Naive thymus-derived CD8-positive, alpha-beta T cell (primary cell): ENCODE data around the gene PTPRM. TPM values are rescaled to one million over a fixed set of nuclear protein-coding genes. Genes with fewer than 3 reads are reported as not detected.

Experiments used
- ATAC-seq, 2 donors: fragments of 150-1000 bp; cut with Tn5 transposase in 1 of 2; sonication (Bioruptor Pico), chemical (Tn5 transposase) in 1 of 2; 1 replicate in 1 of 2; 2 replicates in 1 of 2; pipeline ENCODE4 v1.10.0; 2021; ENCODE audit warnings: mild to moderate bottlenecking in 2 of 2, moderate library complexity in 2 of 2
- POLR2A ChIA-PET: fragments of 350-600 bp; sonication (Branson Sonifier 250); formaldehyde crosslinking; loops from one replicate; lab custom pipeline; 2021; ENCODE audit warnings: antibody characterized with exemption; lab: Charles Lee
- DNase-seq, 10 donors: peaks; one replicate each; pipeline versions ENCODE4 v3.0.0 to v3.0.0-alpha.2; 2020 to 2022
- H3K27ac Mint-ChIP-seq, 10 donors: one replicate each; pipeline ENCODE4 v1.8.0; 2020 to 2022; ENCODE audit warnings: mild to moderate bottlenecking in 10 of 10, mixed read lengths in 10 of 10, moderate library complexity in 4 of 10, inconsistent platforms in 1 of 10
- H3K27me3 Mint-ChIP-seq, 5 donors: one replicate each; pipeline ENCODE4 v1.8.0; 2021 to 2022; ENCODE audit warnings: mixed read lengths in 5 of 5
- H3K36me3 Mint-ChIP-seq, 3 donors: one replicate each; pipeline ENCODE4 v1.8.0; 2020 to 2022; ENCODE audit warnings: mixed read lengths in 3 of 3, mild to moderate bottlenecking in 2 of 3, inconsistent platforms in 1 of 3
- H3K4me1 Mint-ChIP-seq, 4 donors: one replicate each; pipeline ENCODE4 v1.8.0; 2021 to 2022; ENCODE audit warnings: mixed read lengths in 4 of 4
- H3K4me3 Mint-ChIP-seq, 10 donors: one replicate each; pipeline ENCODE4 v1.8.0; 2020 to 2022; ENCODE audit warnings: mild to moderate bottlenecking in 10 of 10, mixed read lengths in 10 of 10, moderate library complexity in 6 of 10, inconsistent platforms in 1 of 10
- H3K9me3 Mint-ChIP-seq, 9 donors: one replicate each; pipeline ENCODE4 v1.8.0; 2020 to 2022; ENCODE audit warnings: mixed read lengths in 9 of 9, mild to moderate bottlenecking in 3 of 9, inconsistent platforms in 1 of 9, moderate library complexity in 1 of 9
- polyA plus RNA-seq, 3 donors: library from polyadenylated mRNA; unstranded; fragments of 300-500 nt; fragmentation: Illumina TruSeq; gene quantifications; one replicate each; pipeline ENCODE4 v1.2.3, GENCODE V29; 2021
- total RNA-seq, 8 experiments: library from RNA in 2 of 8; stranded (reverse) in 2 of 8; gene quantifications; one replicate each; pipeline ENCODE4 v1.2.3 and lab custom pipeline; 2021 to 2026

The PTPRM gene
- total and polyA plus RNA-seq, 5 experiments from 2014 or later: 0.28 to 12.1 (median 0.52) TPM

DNA sequence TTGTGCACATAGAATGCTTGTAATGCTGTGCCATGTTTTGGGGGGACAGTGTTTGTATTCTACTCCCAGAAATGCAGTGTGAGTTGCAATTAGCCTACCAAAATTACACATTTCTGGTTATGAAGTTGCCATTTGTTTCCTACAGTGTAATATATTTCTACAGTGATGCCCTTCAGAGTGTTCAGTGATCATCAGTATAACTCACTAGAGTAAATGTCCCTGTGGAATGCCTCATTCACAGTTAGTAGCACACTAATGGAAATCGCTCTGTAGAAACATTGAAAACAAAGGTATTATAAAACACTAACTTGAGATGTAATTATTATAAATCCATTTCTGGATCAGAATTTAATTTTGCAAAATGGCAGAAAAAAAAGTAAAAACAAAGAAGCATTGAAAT, 498.7 kb downstream of the PTPRM start:
- no peaks in the 10 kb centered on the region for H3K4me1 Mint-ChIP-seq
- ATAC-seq (no peak), DNase-seq (no peak)
- POLR2A ChIA-PET: no interaction called here
- no peak overlapping the region for H3K27ac Mint-ChIP-seq
- H3K9me3 Mint-ChIP-seq: peaks cover 0 to 6% (median 0%) of the 10 kb centered on the region in 9 donors
- no peak overlapping the region for H3K4me3 Mint-ChIP-seq
- no peaks in the 10 kb centered on the region for H3K27me3 Mint-ChIP-seq
- H3K36me3 Mint-ChIP-seq: peaks cover 0 to 5% (median 0%) of the 10 kb centered on the region in 3 donors

DNA sequence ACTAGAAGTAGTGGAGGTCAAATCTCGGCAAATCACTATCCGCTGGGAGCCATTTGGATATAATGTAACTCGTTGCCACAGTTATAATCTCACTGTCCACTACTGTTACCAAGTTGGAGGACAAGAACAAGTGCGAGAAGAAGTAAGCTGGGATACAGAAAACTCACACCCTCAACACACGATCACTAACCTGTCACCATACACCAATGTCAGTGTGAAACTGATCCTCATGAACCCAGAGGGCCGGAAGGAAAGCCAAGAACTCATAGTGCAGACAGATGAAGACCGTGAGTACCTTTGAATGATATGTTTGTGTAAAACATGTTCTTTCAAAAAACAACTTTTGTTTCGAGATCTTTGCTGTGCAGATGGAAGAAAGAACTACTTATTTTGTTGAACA, 502.6 kb downstream of the PTPRM start:
- ATAC-seq: no peak
- POLR2A ChIA-PET: no interaction called here

DNA sequence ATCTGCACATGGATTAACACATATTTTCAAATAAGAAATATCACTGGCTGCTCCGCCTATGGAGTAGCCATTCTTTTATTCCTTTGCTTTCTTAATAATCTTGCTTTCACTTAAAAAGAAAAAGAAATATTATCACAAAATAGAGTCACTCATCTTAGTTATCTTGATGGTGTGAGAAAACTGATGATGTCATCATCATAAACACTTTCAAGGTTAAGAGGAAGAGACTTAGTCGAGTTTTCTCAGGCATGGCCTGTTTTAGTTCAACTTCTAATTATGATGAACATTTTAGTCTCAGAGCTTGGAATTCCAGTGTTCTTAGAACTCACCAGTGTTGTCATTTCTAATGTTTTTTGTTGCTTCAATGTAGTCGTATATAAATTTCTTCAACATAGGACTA, 506.1 kb downstream of the PTPRM start:
- no peaks in the 10 kb centered on the region for H3K36me3 Mint-ChIP-seq
- no peak for ATAC-seq
- H3K4me1 Mint-ChIP-seq: no peaks in the 10 kb centered on the region
- no peak overlapping the region for H3K27ac Mint-ChIP-seq
- H3K9me3 Mint-ChIP-seq: no peaks in the 10 kb centered on the region
- DNase-seq: no peak
- POLR2A ChIA-PET: no interaction called here
- no peak overlapping the region for H3K4me3 Mint-ChIP-seq
- no peaks in the 10 kb centered on the region for H3K27me3 Mint-ChIP-seq

More for the DNA sequence above, 502.6 kb downstream of the PTPRM start:
- Mint-ChIP-seq H3K27ac (no peak overlapping the region), H3K36me3 (no peaks in the 10 kb centered on the region), H3K27me3 (no peaks in the 10 kb centered on the region), H3K4me1 (no peaks in the 10 kb centered on the region), H3K9me3 (no peaks in the 10 kb centered on the region), H3K4me3 (no peak overlapping the region)
- no peak for DNase-seq

DNA sequence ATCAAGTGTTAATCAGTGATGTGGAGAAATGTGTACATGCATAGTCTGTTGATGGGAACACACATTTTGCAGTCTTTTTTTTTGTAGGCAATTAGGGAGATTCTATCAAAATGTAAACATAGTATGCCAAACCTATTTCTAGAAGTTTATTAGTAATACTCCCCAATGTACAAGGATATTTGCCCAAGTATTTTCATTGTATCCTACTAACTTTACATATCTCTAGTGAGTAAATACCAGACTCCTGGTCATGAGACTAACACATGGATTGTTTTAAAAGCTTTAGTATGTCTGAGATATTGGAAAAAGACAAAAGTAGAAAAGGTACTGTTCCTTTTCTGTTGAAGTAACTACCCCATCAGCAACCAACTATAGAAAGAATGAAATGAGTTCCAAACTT, 513.0 kb downstream of the PTPRM start:
- no peak for ATAC-seq

DNA sequence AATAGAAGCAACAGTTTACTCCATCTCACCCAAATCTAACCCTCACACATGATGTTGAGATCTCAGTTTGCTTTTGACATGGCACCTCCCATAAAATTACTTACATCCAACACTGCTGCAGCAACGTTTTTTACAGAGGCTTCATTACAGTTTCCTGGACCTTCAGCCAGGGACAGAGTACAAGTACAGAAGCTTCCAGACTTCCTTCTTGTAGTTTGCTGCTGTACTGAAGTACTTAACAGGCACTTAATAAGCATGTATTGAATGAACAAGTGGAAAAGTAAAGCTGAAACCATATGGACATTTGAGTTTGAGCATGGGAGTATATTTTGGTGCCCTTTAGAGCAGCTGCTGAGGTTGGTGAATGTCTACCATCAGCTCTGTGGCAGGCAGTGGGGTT, 514.2 kb downstream of the PTPRM start:
- Mint-ChIP-seq H3K4me3 (no peak overlapping the region), H3K4me1 (no peaks in the 10 kb centered on the region), H3K27ac (no peak overlapping the region), H3K27me3 (no peaks in the 10 kb centered on the region), H3K9me3 (peaks cover 0 to 26% (median 0%) of the 10 kb centered on the region in 9 donors), H3K36me3 (no peaks in the 10 kb centered on the region)
- POLR2A ChIA-PET: no interaction called here
- ATAC-seq (no peak), DNase-seq (no peak)

More for the DNA sequence above, 513.0 kb downstream of the PTPRM start:
- no peak overlapping the region for H3K4me3 Mint-ChIP-seq
- H3K27ac Mint-ChIP-seq: no peak overlapping the region
- POLR2A ChIA-PET: no interaction called here
- H3K27me3 Mint-ChIP-seq: no peaks in the 10 kb centered on the region
- peaks cover 0 to 26% (median 0%) of the 10 kb centered on the region in 9 donors for H3K9me3 Mint-ChIP-seq
- H3K36me3 Mint-ChIP-seq: no peaks in the 10 kb centered on the region
- no peaks in the 10 kb centered on the region for H3K4me1 Mint-ChIP-seq
- no peak for DNase-seq

DNA sequence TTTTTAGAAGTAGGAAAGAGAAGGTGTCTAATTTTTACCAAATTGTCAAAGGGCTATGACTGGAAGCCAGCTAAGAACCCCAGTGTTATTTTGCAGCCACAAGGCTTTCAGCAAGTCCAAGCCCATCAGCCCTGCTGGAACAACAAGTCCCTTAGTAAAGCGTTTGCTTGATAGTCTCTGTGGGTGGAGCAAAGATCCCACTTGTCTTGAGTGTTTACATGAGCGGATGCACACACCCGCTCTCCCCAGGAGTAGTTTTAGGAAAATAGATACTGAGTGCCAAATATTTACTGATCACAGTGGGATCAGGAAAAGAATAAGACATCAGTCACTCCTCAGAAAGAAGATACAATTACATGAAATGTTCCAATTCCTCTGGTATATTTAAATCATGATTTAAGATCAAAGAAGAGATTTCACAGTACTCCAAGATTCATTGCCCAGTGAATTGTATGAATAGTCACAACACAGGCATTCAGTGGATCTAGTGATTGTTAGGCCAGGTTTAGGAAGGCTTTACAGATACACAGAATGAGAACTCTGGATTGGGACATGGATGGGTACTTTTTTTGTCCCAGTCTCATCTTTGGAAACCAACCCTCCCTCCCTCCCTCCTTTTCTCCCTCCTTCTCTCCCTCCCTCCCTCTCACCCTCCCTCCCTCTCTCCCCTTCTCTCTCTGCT, 514.9 kb downstream of the PTPRM start:
- ATAC-seq: no peak
- Mint-ChIP-seq H3K36me3 (no peaks in the 10 kb centered on the region), H3K4me1 (no peaks in the 10 kb centered on the region), H3K27ac (no peak overlapping the region), H3K4me3 (no peak overlapping the region), H3K27me3 (no peaks in the 10 kb centered on the region), H3K9me3 (peaks cover 0 to 26% (median 0%) of the 10 kb centered on the region in 9 donors)
- POLR2A ChIA-PET: no interaction called here
- DNase-seq: no peak

DNA sequence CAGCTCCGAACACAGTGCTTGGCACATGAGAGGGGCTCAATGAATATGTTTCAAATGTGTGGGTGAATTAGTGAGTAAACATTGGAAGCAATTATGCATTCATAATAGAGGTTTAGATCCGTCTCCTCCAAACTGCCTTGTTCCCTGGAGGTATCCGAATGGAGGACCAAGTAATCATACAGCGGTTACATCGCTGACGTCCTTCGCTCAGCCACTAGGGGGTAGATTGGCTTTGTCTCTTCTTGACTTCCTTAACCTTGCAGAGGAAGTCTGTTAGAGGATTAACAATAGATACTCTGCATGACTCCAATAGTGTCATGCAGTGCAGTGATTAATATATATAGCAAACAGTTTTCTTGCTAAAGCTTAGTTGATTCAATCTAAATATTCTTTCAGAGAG, 517.0 kb downstream of the PTPRM start:
- POLR2A ChIA-PET: no interaction called here
- H3K27ac Mint-ChIP-seq: no peak overlapping the region
- ATAC-seq: no peak
- no peaks in the 10 kb centered on the region for H3K36me3 Mint-ChIP-seq
- peaks cover 0 to 26% (median 0%) of the 10 kb centered on the region in 9 donors for H3K9me3 Mint-ChIP-seq
- DNase-seq: no peak
- no peaks in the 10 kb centered on the region for H3K27me3 Mint-ChIP-seq
- no peak overlapping the region for H3K4me3 Mint-ChIP-seq
- no peaks in the 10 kb centered on the region for H3K4me1 Mint-ChIP-seq

DNA sequence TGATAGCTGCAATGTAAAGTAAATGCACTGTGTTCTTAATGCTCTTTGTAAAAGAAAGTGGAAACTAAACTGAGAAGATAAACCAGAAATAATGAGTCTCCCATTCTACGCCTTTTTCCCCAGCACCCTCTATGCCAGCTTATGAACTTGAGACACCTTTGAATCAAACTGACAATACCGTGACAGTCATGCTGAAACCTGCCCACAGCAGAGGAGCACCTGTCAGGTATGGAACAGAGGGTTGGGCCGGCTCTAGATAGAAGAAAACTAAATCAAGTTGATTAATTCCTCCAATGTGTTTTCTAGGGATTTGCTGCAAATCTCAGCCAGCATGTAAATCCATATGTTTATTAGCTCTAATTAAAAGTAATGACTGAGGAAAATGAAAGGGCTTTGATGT, 521.5 kb downstream of the PTPRM start:
- no peak for ATAC-seq
- no peak overlapping the region for H3K4me3 Mint-ChIP-seq
- POLR2A ChIA-PET: no interaction called here
- no peaks in the 10 kb centered on the region for H3K36me3 Mint-ChIP-seq
- H3K9me3 Mint-ChIP-seq: peaks cover 0 to 11% (median 0%) of the 10 kb centered on the region in 9 donors
- H3K27me3 Mint-ChIP-seq: peaks cover 0 to 3% (median 0%) of the 10 kb centered on the region in 5 donors
- H3K4me1 Mint-ChIP-seq: no peaks in the 10 kb centered on the region
- DNase-seq: no peak
- H3K27ac Mint-ChIP-seq: no peak overlapping the region

DNA sequence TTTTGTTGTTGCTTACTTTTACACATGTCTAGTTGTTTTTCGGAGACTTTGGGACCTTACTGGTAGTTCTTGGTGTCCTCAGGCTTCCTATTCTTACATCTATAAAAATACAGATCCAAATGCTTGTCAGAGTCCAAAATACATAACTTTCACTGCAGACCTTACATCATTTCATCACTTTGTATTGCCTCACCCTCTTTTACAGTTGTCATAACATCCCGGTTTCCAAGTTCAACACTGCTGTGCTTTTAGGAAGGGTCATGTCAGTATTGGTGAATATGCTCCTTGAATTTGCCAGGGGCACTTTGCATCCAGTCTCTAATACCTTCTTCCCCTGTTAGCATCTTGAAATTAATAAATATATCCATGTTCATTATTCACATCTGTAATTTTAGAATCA, 523.9 kb downstream of the PTPRM start:
- ATAC-seq (no peak), DNase-seq (no peak)
- Mint-ChIP-seq H3K27me3 (peaks cover 0 to 7% (median 0%) of the 10 kb centered on the region in 5 donors), H3K4me1 (no peaks in the 10 kb centered on the region), H3K9me3 (peaks cover 0 to 11% (median 0%) of the 10 kb centered on the region in 9 donors), H3K4me3 (no peak overlapping the region), H3K36me3 (no peaks in the 10 kb centered on the region), H3K27ac (no peak overlapping the region)
- POLR2A ChIA-PET: no interaction called here

DNA sequence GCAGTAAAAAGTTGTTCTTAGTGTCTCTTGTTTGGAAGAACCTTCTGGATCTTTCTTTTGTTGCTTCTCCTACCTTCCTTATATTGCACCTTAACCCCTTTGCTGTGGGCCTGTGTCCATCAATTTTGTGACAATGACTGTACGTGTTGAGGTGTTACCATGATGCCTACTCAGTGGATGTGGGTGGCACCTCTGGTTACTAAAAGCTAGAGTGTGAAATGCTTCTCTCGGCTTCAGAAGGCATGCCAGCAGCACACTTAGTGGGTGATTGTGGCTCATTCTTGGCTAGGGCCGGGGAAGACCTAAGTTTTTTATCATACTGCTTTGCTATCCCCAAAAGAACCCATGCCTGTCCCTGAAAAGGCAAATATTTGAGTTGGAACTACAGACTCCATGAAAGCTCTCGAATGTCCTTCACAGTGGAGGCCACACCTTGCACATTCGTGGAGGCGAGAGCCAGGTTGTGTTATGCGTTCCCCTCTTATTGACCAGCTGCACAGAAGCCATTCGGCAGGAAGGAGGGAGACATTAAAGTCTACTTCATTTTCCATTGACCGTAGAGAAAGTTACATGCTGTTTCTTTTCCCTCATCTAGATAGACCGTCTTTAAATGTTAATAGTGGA, 528.9 kb downstream of the PTPRM start:
- peaks cover 0 to 6% (median 0%) of the 10 kb centered on the region in 9 donors for H3K9me3 Mint-ChIP-seq
- H3K36me3 Mint-ChIP-seq: no peaks in the 10 kb centered on the region
- H3K4me1 Mint-ChIP-seq: no peaks in the 10 kb centered on the region
- H3K27ac Mint-ChIP-seq: no peak overlapping the region
- H3K4me3 Mint-ChIP-seq: no peak overlapping the region
- peaks cover 0 to 3% (median 0%) of the 10 kb centered on the region in 5 donors for H3K27me3 Mint-ChIP-seq
- POLR2A ChIA-PET: no interaction called here
- no peak for DNase-seq
- no peak for ATAC-seq

DNA sequence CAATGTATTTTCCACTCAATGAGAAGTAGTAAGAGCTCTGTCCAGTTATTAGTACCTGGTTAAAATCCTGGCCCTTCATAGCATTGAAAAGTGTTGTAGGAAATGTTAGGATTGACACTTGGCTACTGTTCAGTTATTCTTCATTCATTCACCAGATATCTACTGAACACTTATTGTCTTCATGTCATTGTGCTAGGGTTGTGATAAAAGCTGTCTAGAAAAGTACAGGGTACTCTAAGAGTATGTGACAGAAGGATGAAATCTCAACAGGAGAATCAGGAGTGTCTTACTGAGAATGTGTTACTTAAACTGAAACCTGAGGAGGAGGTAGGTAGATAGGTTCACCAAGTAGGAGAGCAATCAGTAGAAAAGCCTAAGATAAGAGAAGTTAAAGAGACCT, 530.3 kb downstream of the PTPRM start:
- DNase-seq (no peak), ATAC-seq (no peak)
- H3K4me1 Mint-ChIP-seq: no peaks in the 10 kb centered on the region
- POLR2A ChIA-PET: no interaction called here
- peaks cover 0 to 3% (median 0%) of the 10 kb centered on the region in 5 donors for H3K27me3 Mint-ChIP-seq
- H3K36me3 Mint-ChIP-seq: no peaks in the 10 kb centered on the region
- H3K4me3 Mint-ChIP-seq: no peak overlapping the region
- no peak overlapping the region for H3K27ac Mint-ChIP-seq
- H3K9me3 Mint-ChIP-seq: peaks cover 0 to 5% (median 0%) of the 10 kb centered on the region in 9 donors

DNA sequence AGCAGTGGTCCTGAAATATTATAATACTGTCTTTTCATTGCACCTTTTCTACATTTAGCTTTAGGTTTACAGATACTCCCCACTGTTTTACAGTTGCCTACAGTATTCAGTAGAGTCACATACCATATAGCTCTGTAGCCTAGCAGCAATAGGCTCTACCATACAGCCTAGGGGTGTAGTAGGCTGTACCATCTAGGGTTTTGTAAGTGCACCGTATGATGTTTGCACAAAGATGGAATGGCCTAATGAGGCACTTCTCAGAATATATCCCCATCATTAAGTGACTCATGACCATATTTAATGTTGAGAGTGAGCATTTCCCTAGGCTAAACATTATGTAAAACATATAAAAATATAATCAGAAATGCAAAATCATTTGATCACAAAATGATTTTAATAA, 530.8 kb downstream of the PTPRM start:
- DNase-seq (no peak), ATAC-seq (no peak)
- Mint-ChIP-seq H3K36me3 (no peaks in the 10 kb centered on the region), H3K9me3 (peaks cover 0 to 10% (median 0%) of the 10 kb centered on the region in 9 donors), H3K4me3 (no peak overlapping the region), H3K4me1 (no peaks in the 10 kb centered on the region), H3K27ac (no peak overlapping the region), H3K27me3 (peaks cover 0 to 3% (median 0%) of the 10 kb centered on the region in 5 donors)
- POLR2A ChIA-PET: no interaction called here

DNA sequence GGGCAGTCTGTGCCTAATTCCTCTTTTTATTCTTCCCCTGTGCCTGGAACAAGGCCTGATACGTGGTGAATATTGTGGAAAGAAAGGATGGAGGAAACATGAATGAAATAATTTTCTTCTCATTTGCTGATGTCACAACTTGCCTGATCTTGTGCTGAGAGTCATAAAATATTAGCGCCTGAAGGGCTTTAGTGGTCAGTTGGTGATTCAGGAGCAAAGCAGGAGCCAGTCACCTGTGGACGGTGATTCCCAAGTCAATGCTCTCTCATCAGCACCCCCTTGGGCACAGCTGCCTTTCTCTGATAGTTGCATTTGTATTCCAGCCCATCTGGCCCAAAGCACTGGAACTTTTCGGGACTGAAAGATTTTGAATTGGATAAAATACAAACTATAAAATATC, 539.5 kb downstream of the PTPRM start:
- no peak for ATAC-seq
- no peak for DNase-seq
- peaks cover 0 to 4% (median 0%) of the 10 kb centered on the region in 5 donors for H3K27me3 Mint-ChIP-seq
- no peaks in the 10 kb centered on the region for H3K4me1 Mint-ChIP-seq
- H3K27ac Mint-ChIP-seq: no peak overlapping the region
- POLR2A ChIA-PET: no interaction called here
- peaks cover 0 to 10% (median 0%) of the 10 kb centered on the region in 9 donors for H3K9me3 Mint-ChIP-seq
- no peak overlapping the region for H3K4me3 Mint-ChIP-seq
- H3K36me3 Mint-ChIP-seq: no peaks in the 10 kb centered on the region
